Measurements from ENCODE around the gene MMP1.
"Not testable (repeated sequence)": the region's sequence is repeated elsewhere in the genome, so short reads cannot be mapped to it uniquely, and the experiment has no call there.

Gene MMP1

DNA sequence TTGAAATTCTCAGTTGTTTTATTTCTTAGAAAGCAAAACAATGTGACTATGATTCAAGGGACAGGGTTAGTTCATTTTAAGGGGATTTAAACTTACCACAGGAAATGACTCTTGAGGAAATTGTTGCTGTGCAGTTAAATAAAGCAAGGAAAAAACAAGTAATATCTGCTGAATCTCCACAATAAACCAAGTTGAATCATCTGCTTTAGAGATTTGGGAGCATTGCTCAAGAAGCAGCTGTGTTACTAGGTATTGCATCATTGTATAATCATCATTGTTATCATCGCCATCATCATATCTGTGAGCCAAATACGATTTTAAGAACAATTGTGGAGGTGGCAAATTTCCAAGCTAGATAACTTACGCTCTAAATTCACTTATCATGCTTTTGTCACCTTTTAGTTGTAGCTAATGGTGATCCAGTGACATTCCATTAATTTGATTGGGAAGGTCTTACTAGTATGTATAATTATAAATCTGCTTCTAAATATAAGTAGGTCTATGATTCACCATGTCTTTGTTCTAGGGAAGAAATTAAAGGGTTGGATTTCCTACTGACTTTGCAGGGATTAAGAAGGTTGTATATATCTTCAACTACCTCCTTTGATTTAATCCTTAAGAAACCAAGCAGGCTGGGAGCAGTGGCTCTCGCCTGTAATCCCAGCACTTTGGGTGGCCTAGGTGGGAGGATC is 37.5 kb downstream of the MMP1 start:
- DNase-seq (ENCODE audit: low read depth in 2 of 2): no peak

DNA sequence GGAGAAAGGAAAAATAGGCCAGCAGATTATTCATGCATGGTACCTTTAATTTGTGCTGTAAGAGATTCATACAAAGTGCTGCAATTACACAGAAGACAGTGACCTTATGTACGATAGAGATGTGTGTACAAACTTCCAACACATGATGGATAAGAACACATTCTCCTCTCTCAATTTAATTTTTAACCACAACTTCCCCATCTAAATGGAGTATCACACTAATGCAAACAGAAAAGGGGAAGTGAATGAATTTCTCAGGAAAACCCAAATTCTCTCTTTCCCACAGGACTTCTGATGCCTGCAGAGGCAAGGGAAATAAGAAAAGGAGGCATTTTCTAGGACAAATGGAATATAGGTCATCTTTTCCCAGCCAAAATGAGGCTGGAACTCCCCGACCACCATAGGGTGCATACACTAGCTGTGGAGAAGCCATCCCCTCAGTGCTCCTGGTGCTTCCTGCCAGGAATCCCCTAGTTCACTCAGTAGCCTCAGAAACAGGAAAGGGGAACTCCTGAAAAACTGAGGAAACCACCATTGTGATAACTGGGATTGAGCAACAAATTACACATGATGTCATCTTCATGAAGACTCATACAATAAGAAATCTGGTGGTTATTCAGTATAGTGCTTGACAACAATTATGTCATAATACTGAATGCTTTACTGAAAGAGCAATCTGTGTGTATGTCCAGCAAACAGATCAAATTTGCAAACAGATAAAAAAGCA is 40.0 kb downstream of the MMP1 start:
- no peak for DNase-seq (ENCODE audit: low read depth in 2 of 2)

GRCh38 chr11:102753267-102753666 is 44.7 kb downstream of the MMP1 start:
- DNase-seq (ENCODE audit: low read depth in 2 of 2): no peak

GRCh38 chr11:102751673-102752072 is 46.3 kb downstream of the MMP1 start:
- DNase-seq (ENCODE audit: low read depth in 2 of 2): no peak

DNA sequence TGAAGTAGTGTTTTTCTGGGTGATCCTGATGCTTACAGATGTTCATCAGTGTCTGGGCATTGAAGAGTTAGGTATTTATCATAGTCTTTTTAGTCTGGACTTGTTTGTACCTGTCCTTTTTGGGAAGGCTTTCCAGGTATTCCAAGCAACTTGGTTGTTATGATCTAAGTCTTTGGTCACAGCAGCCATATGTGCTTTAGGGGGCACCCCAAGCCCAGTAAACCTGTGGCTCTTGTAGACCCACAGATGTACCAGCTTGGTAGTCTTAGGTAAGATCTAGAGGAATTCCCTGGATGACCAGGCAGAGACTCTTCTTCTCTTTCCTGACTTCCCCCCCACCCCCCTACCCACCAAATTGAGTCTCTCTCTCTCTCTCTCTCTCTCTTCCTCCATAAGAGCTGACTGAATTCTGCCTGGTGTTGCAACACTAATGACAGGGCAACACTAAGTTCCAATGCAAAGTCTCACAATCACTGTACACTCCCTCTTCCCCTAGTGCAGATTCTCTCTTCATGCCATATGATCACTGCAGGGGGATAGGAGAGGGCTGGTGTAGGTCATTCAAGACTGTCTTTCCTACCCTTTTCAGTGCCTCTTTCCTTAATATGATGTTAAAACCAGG is 48.7 kb downstream of the MMP1 start:
- no peak for DNase-seq (ENCODE audit: low read depth in 2 of 2)

DNA sequence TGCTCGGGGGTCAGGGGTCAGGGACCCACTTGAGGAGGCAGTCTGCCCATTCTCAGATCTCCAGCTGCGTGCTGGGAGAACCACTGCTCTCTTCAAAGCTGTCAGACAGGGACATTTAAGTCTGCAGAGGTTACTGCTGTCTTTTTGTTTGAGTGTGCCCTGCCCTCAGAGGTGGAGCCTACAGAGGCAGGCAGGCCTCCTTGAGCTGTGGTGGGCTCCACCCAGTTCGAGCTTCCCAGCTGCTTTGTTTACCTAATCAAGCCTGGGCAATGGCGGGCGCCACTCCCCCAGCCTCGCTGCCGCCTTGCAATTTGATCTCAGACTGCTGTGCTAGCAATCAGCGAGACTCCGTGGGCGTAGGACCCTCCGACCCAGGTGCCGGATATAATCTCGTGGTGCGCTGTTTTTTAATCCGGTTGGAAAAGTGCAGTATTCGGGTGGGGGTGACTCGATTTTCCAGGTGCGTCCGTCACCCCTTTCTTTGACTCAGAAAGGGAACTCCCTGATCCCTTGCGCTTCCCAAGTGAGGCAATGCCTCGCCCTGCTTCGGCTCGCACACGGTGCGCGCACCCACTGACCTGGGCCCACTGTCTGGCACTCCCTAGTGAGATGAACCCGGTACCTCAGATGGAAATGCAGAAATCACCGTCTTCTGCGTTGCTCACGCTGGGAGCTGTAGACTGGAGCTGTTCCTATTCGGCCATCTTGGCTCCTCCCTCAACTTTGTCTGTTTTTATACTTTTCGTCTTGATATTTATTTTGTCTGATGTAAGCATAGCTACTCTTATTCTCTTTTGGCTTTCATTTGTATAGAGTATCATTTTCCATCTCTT is 51.0 kb downstream of the MMP1 start:
- not testable (repeated sequence) for DNase-seq (ENCODE audit: low read depth in 2 of 2)

Measured in stimulated activated CD4-positive, alpha-beta T cell treated with anti-CD3 and anti-CD28 coated beads, Interleukin-12 subunit alpha, Interleukin-12 subunit beta, amount 100 ng/mL, for 24 hours (primary cell).